ENCODE data around the gene EPB42. TPM values are rescaled to one million over a fixed set of nuclear protein-coding genes. Genes with fewer than 3 reads are reported as not detected.

EPB42 gene
- polyA plus RNA-seq, 1 donor (not counting 4 experiments of a cell fraction or from before 2014, with no cell fraction given), result not detected

DNA sequence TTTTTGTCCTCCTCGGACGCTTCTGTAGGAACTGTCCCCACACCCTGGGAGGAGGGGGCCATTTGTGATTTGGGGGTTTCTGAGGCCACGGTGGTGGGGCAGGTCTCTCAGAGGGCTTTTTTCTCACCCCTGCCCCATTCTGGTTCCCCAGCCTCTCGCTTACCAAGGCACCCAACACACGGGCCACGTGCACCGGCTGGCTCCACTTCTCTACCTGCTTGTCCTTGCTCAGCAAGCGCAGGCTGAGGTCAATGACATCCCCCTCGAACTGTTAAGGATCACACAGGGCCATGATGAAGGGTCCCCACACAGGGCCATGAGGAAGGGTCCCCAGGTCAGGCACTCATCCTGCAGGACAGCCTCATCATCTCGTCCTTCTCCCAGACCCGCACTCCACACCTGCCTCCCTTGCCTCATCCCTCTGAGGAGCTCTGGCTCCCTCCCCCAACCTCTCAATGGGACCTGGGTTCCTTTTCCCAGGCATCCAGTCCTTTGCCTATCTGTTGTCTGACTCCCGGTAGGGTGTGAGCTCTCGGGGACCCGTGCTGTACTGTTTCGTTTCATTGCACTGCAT is 10.6 kb downstream of the EPB42 start:
- peaks cover 23% of the 10 kb centered on the region for H3K27me3 ChIP-seq (ENCODE audit: control insufficient read depth, extremely low read depth, insufficient read depth, low read length)
- H3K4me2 ChIP-seq (ENCODE audit: control insufficient read depth, extremely low read depth, insufficient read depth, low read depth, low read length), result no peak overlapping the region
- H3K79me2 ChIP-seq (ENCODE audit: control insufficient read depth, insufficient read depth, low read length), result no peaks in the 10 kb centered on the region
- FAIRE-seq (no peak), DNase-seq (ENCODE audit: low read depth, low spot score) (no peak)
- no peak overlapping the region for H3K9ac ChIP-seq (ENCODE audit: control insufficient read depth, extremely low read depth, insufficient read depth, low read length)
- TF ChIP-seq, protein P1, sequence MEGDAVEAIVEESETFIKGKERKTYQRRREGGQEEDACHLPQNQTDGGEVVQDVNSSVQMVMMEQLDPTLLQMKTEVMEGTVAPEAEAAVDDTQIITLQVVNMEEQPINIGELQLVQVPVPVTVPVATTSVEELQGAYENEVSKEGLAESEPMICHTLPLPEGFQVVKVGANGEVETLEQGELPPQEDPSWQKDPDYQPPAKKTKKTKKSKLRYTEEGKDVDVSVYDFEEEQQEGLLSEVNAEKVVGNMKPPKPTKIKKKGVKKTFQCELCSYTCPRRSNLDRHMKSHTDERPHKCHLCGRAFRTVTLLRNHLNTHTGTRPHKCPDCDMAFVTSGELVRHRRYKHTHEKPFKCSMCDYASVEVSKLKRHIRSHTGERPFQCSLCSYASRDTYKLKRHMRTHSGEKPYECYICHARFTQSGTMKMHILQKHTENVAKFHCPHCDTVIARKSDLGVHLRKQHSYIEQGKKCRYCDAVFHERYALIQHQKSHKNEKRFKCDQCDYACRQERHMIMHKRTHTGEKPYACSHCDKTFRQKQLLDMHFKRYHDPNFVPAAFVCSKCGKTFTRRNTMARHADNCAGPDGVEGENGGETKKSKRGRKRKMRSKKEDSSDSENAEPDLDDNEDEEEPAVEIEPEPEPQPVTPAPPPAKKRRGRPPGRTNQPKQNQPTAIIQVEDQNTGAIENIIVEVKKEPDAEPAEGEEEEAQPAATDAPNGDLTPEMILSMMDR (optimal IDR thresholded peaks at IDR 0.05 in 1 of 3, IDR thresholded peaks at IDR 0.05 in 1 of 3, conservative IDR thresholded peaks at IDR 0.05 in 1 of 3; ENCODE audit: extremely low read depth in 1 of 3, insufficient read depth in 2 of 3, low read length in 3 of 3), result no peak
- no peak for TF ChIP-seq EZH2 (IDR thresholded peaks at IDR 0.05; ENCODE audit: low read length)
- H3K36me3 ChIP-seq (ENCODE audit: control insufficient read depth in 2 of 2, extremely low read depth in 1 of 2, insufficient read depth in 2 of 2, low read length in 2 of 2), result no peaks in the 10 kb centered on the region
- no peak overlapping the region for H3K27ac ChIP-seq (ENCODE audit: control insufficient read depth, insufficient read depth, low read length)
- no peaks in the 10 kb centered on the region for H4K20me1 ChIP-seq (ENCODE audit: control insufficient read depth, extremely low read depth, insufficient read depth, low read length)
- H3K9me3 ChIP-seq (ENCODE audit: control insufficient read depth, low read depth, low read length), result no peaks in the 10 kb centered on the region
- H2AFZ ChIP-seq (ENCODE audit: control insufficient read depth, low read length), result no peak overlapping the region
- dilution Hi-C loops (cut with MboI; ENCODE audit: extremely low pct_ligation_motif_present, low sequenced_read_pairs), result no loop called here
- no peak overlapping the region for H3K4me3 ChIP-seq (ENCODE audit: control insufficient read depth in 2 of 3, extremely low read depth in 1 of 3, insufficient read depth in 2 of 3, low read depth in 1 of 3, low read length in 3 of 3)
- H3K9me1 ChIP-seq (ENCODE audit: control insufficient read depth, extremely low read depth, insufficient read depth, low read length), result no peaks in the 10 kb centered on the region
- H3K4me1 ChIP-seq (ENCODE audit: control insufficient read depth, extremely low read depth, insufficient read depth, low read length), result no peaks in the 10 kb centered on the region

DNA sequence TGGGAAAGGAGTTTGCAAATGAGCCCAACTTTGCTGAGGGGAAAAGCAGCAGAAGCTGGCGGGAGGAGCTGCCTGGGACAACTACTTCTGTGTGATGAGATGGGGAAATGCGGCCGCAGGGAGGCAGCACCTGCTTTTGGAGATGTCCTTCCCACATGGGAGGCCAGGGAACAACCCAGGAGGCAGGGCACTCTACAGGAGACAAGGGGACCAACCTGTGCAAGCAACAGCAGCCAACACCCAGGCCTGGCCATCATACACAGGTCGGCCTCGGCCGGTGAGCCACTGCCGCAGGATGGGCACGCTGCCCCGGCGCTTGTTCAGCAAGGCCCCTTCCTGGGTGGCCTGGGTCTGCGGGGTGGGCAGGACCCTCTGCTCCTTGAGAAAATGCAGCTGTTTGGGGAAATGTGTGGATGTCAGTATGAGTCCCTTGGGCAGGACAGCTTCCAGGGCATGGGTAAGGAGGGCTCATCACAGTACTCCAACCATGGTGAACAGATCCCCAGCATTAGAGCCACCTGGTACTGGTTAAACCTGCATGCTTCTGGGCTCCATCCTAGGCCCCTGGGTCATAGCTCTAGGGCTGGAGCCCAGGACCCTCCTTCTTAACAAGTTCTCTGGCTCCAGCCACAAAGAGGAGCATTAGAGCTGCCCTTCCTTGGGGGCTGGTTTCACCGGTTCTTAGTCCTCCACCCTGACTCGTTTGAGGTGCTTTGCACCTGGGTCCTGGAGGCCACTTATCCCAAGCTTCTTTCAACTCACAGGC is 11.6 kb downstream of the EPB42 start:
- peaks cover 23% of the 10 kb centered on the region for H3K27me3 ChIP-seq (ENCODE audit: control insufficient read depth, extremely low read depth, insufficient read depth, low read length)
- H2AFZ ChIP-seq (ENCODE audit: control insufficient read depth, low read length), result no peak overlapping the region
- H3K9ac ChIP-seq (ENCODE audit: control insufficient read depth, extremely low read depth, insufficient read depth, low read length), result no peak overlapping the region
- no peaks in the 10 kb centered on the region for H4K20me1 ChIP-seq (ENCODE audit: control insufficient read depth, extremely low read depth, insufficient read depth, low read length)
- TF ChIP-seq, protein P1 (optimal IDR thresholded peaks at IDR 0.05 in 1 of 3, IDR thresholded peaks at IDR 0.05 in 1 of 3, conservative IDR thresholded peaks at IDR 0.05 in 1 of 3; ENCODE audit: extremely low read depth in 1 of 3, insufficient read depth in 2 of 3, low read length in 3 of 3), result peak in 2 of 3 experiments; percentile 28 to 62
- no peak for TF ChIP-seq EZH2 (IDR thresholded peaks at IDR 0.05; ENCODE audit: low read length)
- no peaks in the 10 kb centered on the region for H3K9me1 ChIP-seq (ENCODE audit: control insufficient read depth, extremely low read depth, insufficient read depth, low read length)
- DNase-seq (ENCODE audit: low read depth, low spot score) (no peak), FAIRE-seq (no peak)
- H3K36me3 ChIP-seq (ENCODE audit: control insufficient read depth in 2 of 2, extremely low read depth in 1 of 2, insufficient read depth in 2 of 2, low read length in 2 of 2), result no peaks in the 10 kb centered on the region
- H3K4me3 ChIP-seq (ENCODE audit: control insufficient read depth in 2 of 3, extremely low read depth in 1 of 3, insufficient read depth in 2 of 3, low read depth in 1 of 3, low read length in 3 of 3), result no peak overlapping the region
- no peak overlapping the region for H3K4me2 ChIP-seq (ENCODE audit: control insufficient read depth, extremely low read depth, insufficient read depth, low read depth, low read length)
- H3K4me1 ChIP-seq (ENCODE audit: control insufficient read depth, extremely low read depth, insufficient read depth, low read length), result no peaks in the 10 kb centered on the region
- no peaks in the 10 kb centered on the region for H3K79me2 ChIP-seq (ENCODE audit: control insufficient read depth, insufficient read depth, low read length)
- H3K9me3 ChIP-seq (ENCODE audit: control insufficient read depth, low read depth, low read length), result no peaks in the 10 kb centered on the region
- dilution Hi-C loops (cut with MboI; ENCODE audit: extremely low pct_ligation_motif_present, low sequenced_read_pairs), result no loop called here
- H3K27ac ChIP-seq (ENCODE audit: control insufficient read depth, insufficient read depth, low read length), result no peak overlapping the region
